Dedifferentiated amniotic fluid mesenchymal stem cell (primary cell): ENCODE data around the gene SVOPL.
"Not testable (repeated sequence)": the region's sequence is repeated elsewhere in the genome, so short reads cannot be mapped to it uniquely, and the experiment has no call there.

Experiments
- DNase-seq: peaks from one replicate; pipeline ENCODE4 v3.0.0-alpha.2; 2016; ENCODE audit errors: extremely low spot score

The SVOPL gene

DNA sequence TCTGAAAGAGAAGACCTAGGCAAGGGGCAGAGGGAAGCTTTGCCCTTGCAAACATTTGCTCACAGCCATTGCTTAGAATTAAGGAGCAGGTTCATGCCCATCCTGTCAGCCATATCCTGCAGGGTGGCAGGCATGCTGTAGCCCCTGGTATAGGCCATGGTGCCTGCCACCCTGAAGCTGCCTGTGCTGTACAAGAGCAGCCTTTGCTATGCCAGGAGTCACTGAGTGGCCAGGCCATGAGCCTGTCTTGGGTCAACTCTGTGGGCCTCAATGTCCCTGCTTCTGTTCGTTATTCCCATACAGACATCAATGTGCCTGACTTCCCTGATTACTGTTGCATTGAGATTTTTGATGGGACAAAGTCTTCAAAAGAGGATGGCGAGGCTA, 368 bp upstream of the SVOPL start:
- no peak for DNase-seq

DNA sequence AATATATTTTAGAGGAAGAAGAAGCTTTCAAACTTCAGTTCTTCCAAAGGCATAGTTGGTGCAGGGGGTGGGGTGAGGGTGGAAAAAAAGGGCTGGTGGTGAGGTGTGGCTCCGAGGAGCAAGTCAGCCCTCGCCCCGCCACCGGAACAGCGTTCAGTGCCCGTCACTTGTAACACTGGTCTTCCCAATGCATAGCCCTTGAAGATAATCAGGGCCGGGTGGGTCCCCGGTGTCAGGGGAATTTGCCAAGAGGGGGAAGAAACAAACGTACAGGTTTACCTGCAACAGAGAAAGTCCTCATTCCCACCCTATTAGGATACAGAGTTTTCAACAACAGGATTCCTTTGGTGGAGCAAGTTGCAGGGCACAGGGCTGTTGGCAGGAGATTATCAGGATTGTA, 1.5 kb downstream of the SVOPL start:
- DNase-seq, result no peak

DNA sequence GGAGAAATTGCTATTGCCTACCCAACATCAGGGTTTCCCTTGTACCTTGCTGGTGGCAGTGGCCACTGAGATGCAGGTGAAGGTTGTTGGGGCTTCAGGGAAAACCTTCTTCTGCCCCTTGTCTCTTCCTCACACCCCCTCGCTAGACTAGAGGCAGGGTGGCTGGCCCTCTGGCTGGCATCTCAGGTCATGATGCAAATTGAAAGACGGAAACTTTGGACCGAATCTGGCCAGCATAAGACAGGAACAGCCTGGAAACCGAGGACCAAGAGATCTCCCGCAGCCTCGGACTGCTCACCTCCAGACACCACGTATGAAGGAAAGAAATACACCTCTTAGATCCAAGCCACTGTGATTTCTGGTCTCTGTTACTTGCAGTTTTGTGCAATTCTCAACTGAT, 2.9 kb downstream of the SVOPL start:
- DNase-seq, result no peak

GRCh38 chr7:138697535-138698182, 3.5 kb downstream of the SVOPL start:
- no peak for DNase-seq

GRCh38 chr7:138695776-138696175, 5.4 kb downstream of the SVOPL start:
- not testable (repeated sequence) for DNase-seq

DNA sequence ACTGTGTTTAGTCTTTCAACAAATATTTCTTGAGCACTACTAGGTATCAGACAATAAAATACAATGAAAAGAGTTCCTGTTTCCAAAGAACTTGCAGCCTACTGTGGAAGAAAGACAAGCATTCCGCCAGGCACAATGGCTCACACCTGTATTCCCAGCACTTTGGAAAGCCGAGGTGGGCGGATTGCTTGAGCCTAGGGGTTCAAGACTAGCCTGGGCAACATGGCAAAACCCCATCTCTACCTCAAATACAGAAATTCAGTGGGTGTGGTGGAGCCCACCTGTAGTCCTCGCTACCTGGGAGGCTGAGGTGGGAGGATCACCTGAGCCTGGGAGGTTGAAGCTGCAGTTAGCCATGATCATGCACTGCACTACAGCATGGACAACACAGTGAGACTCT, 6.1 kb downstream of the SVOPL start:
- DNase-seq, result no peak

DNA sequence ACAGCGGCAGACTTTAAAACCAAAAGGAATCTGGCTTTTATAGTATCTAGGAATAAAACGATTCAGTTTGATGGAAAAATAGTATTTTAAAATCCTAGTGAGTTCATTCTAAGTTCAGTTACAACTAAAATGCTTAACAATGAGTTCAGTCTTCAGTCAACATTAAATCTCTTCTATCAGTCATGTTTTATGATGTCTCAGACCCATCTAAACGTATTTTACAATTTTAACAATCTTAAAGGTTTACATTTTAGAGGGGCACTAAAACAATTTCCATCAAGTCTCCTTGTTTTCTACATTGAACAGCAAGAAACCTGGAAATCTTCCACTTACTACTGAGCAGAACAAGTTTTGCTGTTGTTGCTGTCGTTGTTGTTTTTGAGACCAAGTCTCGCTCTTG, 10.0 kb downstream of the SVOPL start:
- DNase-seq, result no peak

- DNase-seq, result no peak
These were observed 10.7 kb downstream of the SVOPL start for GRCh38 chr7:138690495-138690894.

- not testable (repeated sequence) for DNase-seq
These were observed 13.1 kb downstream of the SVOPL start for GRCh38 chr7:138688037-138688436.

GRCh38 chr7:138684340-138684739, 16.8 kb downstream of the SVOPL start:
- no peak for DNase-seq

- DNase-seq, result no peak
These were observed 21.4 kb downstream of the SVOPL start for GRCh38 chr7:138679793-138680192.

DNA sequence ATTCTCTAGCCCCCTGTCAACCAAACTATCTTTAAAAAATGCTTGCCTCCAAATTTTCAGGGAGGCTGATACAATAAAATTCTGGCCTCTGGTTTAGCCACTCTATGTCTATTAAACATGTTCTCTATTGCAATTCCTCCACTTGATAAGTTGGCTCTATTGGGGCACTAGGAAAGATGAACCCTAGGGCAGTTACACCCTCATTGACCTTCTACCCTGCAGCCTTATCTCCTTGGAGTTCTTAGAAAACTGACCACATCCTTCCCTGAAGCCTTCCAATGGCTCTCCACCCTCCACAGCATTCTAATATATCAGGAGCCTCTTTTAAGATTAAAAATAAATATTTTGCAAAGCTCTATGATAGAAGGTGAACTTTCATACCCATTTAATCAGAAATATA, 30.6 kb downstream of the SVOPL start:
- DNase-seq, result no peak

GRCh38 chr7:138669364-138669763, 31.8 kb downstream of the SVOPL start:
- DNase-seq, result no peak

- no peak for DNase-seq
These were observed 32.2 kb downstream of the SVOPL start for GRCh38 chr7:138668946-138669345.

- no peak for DNase-seq
These were observed 32.9 kb downstream of the SVOPL start for GRCh38 chr7:138668229-138668596.

- DNase-seq, result no peak
These were observed 33.5 kb downstream of the SVOPL start for GRCh38 chr7:138667535-138668228.

DNA sequence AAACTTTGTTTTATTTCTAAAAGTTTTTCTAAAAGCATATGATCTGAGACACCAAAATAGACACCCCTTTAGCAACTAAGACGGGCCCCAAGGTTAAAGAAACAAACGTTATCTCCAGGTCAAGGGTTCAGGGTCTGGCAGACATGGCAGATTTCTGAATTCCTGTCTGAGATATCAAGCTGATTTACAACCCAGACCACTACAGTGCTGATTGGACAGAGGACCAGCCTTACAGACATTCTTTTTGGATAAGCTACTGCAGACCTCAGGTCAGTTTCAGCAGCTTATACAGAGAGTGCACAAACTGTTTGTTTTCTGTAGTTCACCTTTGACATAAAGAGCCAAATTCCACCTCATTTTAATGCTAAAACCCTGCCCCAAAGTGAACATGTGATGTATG, 34.8 kb downstream of the SVOPL start:
- no peak for DNase-seq

GRCh38 chr7:138665669-138666140, 35.5 kb downstream of the SVOPL start:
- DNase-seq, result no peak

DNA sequence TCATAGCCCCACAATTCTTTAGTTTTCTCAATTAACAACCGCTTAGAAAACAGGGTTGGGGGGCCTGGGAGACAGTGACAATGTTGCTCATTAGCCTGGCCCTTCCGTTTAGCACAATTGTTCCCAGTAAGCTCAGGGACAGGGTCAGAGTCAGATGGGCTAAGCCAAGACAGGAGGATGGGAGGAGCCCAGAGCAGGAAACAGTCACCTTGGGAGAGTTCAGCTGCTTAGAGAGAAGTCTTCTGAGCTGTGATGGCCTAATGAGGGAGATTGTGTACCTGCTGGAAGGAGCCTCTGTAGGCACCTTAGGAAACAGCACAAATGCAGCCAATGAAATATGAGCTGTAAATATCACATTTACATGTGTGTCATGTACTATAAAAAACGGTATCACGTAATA, 35.9 kb downstream of the SVOPL start:
- no peak for DNase-seq

DNA sequence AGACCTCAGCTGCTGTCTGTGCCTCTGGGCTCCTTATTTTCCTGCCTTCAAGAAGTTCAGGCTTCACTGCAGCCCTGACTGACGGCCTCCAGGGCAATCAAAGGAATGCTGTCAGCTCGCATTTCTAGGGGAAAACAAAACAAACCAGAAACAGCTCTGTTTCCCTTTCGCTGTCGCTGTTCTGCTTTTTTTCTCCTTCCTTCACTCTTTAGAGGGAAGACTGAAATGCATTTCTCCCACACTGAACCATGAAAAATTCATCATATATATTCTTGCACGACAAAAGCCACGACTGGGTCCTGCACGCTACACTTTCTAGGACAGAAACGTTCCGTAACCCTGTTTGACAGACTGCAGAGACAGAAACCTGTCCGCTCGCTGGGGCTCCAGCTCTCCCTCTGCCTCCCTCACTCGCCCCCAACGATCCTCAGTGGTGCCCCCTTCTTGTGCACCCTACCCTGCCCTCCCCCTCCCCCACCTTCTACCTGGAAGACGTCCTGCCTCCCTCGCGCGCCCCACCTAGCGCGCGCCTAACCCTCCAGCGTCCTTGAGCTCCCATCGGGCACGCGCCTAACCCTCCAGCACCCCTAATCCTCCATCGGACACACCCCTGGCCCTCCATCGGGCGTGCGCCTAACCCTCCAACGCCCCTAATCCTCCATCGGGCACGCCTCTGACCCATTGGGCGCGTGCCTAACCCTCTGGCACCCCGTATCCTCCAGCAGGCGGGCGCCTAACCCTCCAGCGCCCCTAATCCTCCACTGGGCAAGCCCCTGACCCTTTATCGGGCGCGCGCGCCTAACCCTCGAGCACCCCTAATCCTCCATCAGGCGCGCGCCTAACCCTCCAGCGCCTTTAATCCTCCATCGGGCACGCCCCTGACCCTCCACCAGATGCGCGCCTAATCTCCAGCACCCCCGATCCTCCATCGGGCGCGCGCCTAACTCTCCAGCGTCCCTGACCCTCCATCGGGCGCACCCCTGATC, 37.1 kb downstream of the SVOPL start:
- no peak for DNase-seq

DNA sequence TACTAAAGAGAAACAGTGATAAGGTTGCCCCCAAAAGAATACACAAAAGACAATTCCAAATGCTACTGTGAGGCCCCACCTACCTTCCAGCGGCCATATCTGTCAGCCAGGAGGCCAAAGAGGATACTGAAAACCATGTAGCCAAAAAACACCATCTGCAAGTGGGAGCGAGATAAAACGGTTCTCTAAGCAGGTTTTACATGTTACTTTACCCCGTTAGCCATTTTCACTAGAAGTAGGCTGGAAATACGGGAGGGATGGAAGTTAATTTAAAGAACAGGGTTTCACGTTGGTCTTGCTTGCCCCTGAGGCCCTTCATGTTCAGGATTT, 38.2 kb downstream of the SVOPL start:
- no peak for DNase-seq
